IPS-18c (cell line): ENCODE results near the gene PCNT.
"Not testable (repeated sequence)": the region's sequence is repeated elsewhere in the genome, so short reads cannot be mapped to it uniquely, and the experiment has no call there.

Source experiments
- H3K4me3 ChIP-seq: 2 replicates; pipeline ENCODE4 v1.7.0; 2013; ENCODE audit warnings: low read depth, mild to moderate bottlenecking, low read length, moderate library complexity; ENCODE audit not compliant: insufficient read depth
- H3K9me3 ChIP-seq: one replicate; pipeline ENCODE4 v1.6.1; 2013; ENCODE audit warnings: mild to moderate bottlenecking, low read length, moderate library complexity; ENCODE audit not compliant: control insufficient read depth, insufficient read depth

The PCNT gene

DNA sequence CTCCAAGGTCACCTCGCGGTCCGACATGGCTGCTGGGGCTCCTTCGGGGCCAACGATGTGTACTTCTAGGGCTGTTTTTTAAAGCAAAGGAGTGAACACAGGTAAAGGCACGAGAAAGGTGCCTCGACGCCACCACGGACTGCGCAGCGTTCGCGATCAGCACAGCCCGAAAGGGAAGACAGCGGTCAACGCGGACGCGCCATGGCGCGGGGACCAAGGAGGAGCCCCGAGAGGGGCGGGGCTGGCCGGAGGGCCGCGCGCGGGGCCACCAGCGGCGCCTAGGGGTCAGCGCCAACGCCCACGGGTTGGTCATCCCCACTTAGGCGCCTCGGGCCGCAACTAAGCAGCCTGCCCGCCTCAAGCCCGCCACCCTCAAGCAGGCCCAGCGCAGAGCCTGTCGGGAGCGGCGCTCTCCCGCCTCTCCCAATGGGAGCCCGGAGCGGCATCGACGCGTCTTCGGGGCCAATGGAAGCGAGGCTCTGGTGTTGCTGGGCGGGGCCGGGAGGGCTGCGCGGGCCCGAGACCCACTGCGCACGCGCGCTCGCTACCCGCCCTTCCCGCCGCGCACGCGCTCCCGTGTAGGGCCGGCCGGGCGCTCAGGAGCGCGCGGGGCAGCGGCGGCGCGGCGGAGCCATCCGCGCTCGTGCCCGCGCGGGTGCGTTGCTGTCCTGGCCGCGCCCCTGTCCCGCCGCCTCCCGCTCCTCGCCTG lies 134.5 kb downstream of the PCNT start, which contains the start of gene DIP2A:
Gene DIP2A (plus strand): TSS at position 577 of the 709 bp plus-strand sequence. CDS start 241 bp downstream, outside the sequence.
- peak within 1 kb of the TSS; percentile 99 for H3K4me3 ChIP-seq
- H3K9me3 ChIP-seq, result no peaks in the 10 kb centered on the region

DNA sequence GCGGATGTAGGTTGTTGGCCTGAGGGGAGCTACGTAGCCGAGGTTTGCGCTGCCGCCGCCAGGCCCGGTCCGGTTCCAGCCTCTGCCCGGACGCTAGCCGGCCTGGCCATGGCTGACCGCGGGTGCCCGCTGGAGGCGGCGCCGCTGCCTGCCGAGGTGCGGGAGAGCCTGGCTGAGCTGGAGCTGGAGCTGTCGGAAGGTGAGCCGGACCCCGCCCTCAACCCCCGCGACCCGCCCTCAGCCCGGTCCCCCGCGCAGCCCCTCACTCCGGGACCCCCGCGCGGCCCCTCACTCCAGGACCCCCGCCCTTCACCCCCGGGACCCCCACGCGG lies 135.0 kb downstream of the PCNT start:
- Histone ChIP-seq H3K9me3 (no peaks in the 10 kb centered on the region), H3K4me3 (peak overlapping the region; percentile 87)

DNA sequence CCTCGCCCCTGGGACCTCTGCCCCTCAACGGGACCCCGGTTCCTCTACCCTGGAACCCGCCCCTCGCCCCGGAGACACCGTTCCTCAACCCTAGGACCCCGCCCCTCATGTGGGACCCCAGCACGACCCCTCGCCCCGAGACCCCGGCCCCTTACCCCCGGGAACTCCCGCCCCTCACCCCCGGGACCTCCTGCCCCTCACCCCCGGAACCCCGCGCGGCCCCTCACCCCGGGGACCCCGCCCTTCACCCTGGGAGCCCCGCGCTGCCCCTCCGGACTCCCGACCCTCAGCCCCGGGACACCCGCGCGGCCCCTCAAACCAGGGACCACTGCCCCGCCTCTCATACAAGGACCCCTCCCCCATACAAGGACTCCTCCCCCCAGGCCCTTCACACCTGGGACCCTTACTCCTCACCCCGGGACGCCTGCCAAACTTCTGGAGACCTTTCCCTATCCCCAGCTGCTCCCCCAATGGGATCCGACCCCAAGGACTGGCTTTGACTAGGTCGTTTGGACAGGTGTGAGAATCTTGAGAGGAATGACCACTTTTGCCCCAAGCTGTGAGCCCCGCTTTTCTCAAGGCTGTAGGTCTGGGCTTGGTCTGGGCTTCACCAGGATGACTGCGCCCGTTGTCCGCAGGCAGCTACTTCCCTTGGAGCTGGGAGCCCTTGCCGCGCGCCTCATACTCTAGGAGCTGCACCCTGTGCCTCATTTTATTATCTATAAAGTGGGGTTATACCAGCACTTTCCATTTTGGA lies 135.6 kb downstream of the PCNT start:
- Histone ChIP-seq H3K9me3 (no peaks in the 10 kb centered on the region), H3K4me3 (peak overlapping the region; percentile 87)

DNA sequence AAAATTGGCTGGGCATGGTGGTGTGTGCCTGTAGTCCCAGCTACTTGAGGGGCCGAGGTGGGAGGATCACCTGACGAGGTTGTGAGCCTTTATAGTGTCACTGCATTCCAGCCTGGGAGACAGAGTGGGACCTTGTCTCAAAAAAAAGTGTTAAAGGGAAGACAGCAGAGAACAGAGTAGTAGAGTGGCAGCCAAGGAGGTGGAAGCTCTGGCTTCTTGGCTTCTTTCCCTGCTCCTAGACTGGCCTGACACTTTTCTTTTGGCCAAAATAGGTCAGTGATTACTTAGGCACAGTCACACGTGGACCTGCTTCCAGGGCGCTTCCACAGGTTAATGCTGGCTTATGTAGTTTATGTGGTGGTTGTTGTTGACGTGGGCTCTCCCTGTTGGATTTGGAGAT lies 138.0 kb downstream of the PCNT start:
- Histone ChIP-seq H3K9me3 (no peaks in the 10 kb centered on the region), H3K4me3 (no peak overlapping the region)

DNA sequence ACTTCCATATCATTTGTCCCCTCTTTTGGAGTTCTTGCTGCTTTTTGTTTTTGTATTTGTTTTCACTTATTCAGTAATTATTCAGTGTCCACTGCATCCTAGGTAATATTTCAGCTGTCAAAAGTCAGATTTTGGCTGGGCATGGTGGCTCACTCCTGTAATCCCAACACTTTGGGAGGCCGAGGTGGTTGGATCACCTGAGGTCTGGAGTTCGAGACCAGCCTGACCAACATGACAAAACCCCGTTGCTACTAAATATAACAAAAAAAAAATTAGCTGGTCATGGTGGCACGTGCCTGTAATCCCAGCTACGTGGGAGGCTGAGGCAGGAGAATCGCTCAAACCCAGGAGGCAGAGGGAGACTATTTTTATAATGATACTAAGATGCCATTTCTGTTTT lies 141.2 kb downstream of the PCNT start:
- not testable (repeated sequence) for H3K4me3 ChIP-seq, H3K9me3 ChIP-seq

DNA sequence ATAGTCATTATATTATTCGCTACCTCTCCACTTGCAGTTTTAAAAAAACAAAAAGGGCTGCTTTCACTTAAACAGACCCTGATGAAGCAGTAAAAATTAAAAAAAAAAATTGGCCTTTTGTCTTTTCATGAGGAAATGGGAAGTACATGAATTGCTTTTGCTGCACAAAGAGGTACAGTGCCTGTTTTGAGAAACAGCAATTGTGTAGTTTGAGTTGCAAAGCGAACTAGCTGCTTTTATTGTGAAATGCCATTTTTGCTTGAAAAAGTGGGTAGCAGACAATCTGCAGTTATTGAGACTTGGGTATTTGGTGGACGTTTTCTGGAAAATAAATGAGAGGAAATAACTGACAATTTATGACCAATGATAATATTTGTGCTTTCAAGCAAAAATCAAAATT lies 141.7 kb downstream of the PCNT start:
- H3K4me3 ChIP-seq, result no peak overlapping the region
- H3K9me3 ChIP-seq, result no peaks in the 10 kb centered on the region

DNA sequence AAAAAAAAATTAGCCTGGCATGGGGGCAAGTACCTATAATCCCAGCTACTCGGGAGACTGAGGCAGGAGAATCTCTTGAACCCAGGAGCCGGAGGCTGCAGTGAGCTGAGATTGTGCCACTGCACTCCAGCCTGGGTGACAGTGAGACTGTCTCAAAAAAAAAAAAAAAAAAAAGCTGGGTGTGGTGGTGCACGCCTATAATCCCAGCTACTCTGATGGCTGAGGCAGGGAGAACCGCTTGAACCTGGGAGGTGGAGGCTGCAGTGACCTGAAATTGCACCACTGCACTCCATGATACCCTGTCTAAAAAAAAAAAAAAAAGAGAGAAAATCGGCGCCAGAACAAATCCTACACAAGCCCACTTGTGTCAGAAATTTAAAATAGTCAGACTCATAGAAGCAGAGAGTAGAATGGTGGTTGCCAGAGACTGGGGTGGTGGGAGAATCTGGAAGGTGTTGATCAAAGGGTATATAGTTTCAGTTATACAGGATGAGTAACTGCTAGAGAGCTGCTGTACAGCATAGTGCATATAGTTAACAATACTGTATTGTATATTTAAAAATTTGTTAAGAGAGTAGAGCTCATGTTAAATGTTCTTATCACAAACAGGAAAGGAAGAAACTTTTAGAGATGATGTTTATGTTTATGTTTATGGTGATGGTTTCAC lies 144.3 kb downstream of the PCNT start:
- Histone ChIP-seq H3K4me3 (no peak overlapping the region), H3K9me3 (no peaks in the 10 kb centered on the region)

DNA sequence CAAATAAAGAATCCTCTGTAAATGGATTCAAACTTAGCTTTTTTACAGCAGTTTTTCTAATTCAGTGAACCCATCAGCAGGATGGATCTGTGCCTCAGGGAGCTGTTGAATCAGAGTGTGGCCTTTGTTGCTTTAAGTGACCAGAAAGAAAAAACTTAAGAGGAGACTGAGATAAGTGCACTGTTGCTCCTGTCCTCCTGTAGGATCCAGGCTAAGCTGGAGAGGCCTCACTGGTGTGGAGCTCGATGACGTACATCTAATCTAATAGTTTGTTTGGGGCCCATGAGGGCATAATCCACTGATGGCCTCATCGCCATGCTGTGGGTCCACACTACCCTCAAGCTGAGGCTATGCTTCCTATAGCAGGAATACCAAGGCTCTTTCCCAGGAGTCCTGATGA lies 145.3 kb downstream of the PCNT start:
- Histone ChIP-seq H3K4me3 (no peak overlapping the region), H3K9me3 (no peaks in the 10 kb centered on the region)

DNA sequence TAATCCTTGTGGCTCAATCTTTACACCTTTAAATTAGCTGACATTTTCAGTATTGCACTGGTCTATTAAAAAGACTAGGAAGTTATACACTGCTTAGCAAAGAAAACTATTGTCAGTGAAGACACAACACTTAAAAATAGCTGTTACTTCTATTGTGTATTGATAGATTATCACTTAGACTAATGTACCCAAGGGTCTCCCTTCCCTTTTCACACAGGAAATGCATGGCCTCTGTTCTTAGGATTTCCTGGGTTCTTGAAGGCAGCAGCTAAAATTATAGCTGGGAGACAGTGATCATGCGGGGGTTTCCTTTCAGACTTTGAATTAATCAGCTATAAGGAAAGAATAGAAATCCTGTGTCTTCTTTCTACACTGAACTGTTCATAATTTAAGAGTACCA lies 147.6 kb downstream of the PCNT start:
- H3K9me3 ChIP-seq, result no peaks in the 10 kb centered on the region
- H3K4me3 ChIP-seq, result no peak overlapping the region

DNA sequence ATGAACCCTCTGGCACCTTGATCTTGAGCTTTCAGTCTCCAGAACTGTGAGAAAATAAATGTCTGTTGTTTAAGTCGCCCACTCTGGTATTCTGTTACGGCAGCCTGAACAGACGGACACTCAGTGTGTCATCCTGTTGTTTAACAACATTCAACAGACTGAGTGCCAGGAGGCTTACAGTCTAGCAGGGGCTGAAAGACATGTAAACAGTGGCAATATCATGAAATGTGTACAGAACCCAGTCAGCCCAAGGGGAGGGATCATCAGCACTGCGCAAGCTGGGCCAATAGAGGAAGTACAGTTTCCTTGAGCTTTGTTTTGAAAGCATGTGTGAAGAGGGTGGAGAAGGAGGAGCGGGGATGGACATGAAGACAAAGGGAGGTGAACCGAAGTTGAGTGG lies 148.3 kb downstream of the PCNT start:
- no peak overlapping the region for H3K4me3 ChIP-seq

DNA sequence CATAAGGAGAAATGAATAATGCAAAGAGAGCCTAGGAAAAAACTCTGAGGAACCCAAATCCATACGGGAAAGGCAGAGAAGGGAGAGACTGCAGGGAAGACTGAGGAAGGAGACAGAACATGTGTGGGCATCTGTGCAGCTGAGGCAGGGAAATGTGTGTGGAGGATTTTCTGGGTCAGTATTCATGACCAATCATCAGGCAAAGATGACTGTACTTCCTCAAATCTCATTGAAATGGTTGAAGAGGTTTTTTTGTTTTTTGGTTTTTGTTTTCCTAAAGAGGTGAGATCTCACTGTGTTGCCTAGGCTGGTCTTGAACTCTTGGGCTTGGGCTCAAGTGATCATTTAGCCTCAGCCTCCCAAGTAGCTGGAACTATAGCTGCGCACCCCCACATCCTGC lies 150.4 kb downstream of the PCNT start:
- Histone ChIP-seq H3K9me3 (no peaks in the 10 kb centered on the region), H3K4me3 (no peak overlapping the region)

More for the DNA sequence above, 148.3 kb downstream of the PCNT start:
- no peaks in the 10 kb centered on the region for H3K9me3 ChIP-seq

DNA sequence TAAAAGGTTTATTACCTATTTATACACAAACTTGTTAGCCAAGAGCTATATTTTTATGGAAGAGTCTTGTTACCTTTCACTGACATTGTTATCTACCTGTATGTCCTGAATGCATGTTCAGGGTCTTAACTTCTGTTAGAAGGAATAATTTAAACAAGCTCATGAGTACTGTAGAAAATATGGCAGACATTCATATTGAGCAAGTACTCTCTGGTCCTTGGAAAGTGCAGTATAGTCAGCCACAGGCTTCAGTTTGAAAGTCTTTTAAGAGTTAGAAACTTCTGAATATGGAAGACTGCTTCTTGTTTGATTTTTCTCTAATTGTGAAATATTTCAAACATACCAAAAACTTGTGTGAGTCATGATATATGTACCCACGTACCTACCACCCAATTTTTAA lies 151.3 kb downstream of the PCNT start:
- Histone ChIP-seq H3K4me3 (no peak overlapping the region), H3K9me3 (no peaks in the 10 kb centered on the region)

DNA sequence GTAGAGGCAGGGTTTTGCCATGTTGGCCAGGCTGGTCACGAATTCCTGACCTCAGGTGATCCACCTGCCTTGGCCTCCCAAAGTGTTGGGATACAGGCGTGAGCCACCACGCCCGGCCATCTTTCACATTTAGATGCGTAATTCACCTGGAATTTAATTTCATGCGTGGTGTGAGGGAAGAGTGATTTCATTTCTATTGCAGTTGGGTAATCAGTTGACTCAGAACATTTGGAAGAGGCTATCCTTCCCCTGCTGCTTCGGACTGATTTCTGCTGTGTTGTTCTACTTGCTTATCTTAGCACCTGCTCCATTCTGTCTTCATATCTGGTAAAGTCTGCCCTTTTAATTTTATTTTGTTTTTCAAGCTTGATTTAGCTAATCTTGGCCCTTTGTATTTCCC lies 153.8 kb downstream of the PCNT start:
- H3K4me3 ChIP-seq, result no peak overlapping the region

DNA sequence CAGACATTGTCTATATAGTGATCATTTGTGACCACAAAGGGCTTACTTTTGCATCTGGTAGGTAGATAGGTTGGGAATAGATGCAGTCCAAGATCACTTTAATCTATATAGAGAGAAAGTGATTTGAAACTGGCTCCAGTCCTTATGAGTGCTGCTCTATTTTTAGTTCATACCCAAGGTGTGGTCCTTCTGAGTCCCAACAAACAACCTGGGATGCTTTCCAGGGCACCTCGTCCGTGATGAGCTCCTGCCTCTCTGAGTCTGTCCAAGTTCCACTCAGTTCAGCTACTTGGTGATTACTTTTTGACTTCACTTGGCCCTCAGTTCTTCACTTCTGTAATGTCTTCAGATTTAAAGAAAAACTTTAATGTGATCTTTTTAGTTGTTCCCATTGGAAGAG lies 155.0 kb downstream of the PCNT start:
- H3K9me3 ChIP-seq, result no peaks in the 10 kb centered on the region
- H3K4me3 ChIP-seq, result no peak overlapping the region

More for the DNA sequence above, 153.8 kb downstream of the PCNT start:
- H3K9me3 ChIP-seq, result no peaks in the 10 kb centered on the region

DNA sequence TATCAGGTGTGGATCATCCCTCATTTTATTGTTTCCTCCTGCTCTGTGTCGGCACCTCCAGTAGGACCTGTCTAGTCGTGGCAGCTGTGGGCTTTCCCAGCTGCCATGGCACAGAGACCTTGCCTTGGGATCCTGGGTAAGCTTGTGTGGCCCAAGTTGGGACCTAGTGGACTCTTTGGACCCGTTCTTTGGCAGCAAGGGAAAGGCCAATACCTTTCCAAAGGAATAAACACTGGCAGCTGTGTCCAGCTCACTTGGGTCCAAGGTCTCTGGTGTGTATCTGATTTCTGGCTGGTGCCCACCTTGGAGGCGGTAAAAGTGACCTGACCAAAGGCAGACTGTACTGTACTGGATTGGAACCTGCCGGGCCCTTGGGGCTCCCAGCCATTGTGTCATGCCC lies 156.5 kb downstream of the PCNT start:
- no peak overlapping the region for H3K4me3 ChIP-seq
- no peaks in the 10 kb centered on the region for H3K9me3 ChIP-seq

DNA sequence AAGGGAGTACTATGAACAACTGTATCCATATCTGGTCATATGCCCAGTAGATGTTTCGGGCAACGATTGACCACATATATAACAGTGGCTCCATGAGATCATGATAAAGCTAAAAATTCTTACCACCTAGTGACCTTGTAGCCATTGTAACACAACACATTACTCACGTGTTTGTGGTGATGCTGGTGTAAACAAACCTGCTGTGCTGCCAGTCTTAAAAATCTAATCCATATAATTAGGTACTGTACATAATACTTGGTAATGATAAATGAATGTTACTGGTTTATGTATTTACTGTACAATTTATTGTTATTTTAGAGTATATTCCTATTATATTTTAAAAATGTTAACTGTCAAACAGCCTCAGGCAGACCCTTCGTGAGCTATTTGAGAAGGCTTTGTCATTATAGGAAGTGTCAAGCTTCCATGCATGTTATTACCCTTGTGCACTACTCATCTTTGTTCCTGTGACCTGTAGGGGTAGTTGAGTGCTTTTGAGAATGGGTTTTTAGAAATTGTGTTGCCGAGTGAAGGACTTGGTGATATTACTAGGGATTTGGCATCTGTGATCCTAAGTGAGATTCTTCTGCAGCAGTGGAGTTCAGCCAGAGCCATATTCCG lies 158.4 kb downstream of the PCNT start:
- no peak overlapping the region for H3K4me3 ChIP-seq
- no peaks in the 10 kb centered on the region for H3K9me3 ChIP-seq

DNA sequence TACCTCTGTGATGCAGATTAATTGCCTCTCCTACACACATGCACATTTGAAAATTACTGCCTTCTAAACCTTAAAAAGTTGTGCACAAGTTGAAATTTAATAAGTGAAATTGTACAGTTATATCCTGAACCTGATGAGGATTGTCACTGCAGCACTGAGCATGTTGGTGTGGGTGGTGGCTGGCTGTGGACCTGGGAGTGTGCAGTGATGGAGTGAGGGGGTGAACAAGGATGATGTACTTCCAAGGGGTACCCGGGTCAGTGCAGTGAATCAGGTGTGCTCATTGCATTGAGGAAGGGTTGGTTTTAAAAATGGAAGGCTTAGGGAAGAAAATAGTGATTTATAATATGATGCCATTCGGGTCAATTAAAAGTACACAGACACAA lies 158.9 kb downstream of the PCNT start:
- no peaks in the 10 kb centered on the region for H3K9me3 ChIP-seq

More for the DNA sequence above, 158.9 kb downstream of the PCNT start:
- H3K4me3 ChIP-seq, result no peak overlapping the region
